CD8-positive, alpha-beta memory T cell (primary cell): ENCODE data around the gene DUSP18. TPM values are rescaled to one million over a fixed set of nuclear protein-coding genes. Genes with fewer than 3 reads are reported as not detected.
"Not testable (repeated sequence)": the region's sequence is repeated elsewhere in the genome, so short reads cannot be mapped to it uniquely, and the experiment has no call there.

Experiments used
- CTCF ChIA-PET: fragments of 350-600 bp; sonication (Branson Sonifier 250); formaldehyde crosslinking; loops from one replicate; lab custom pipeline; 2021; ENCODE audit warnings: antibody characterized with exemption; lab: Charles Lee
- POLR2A ChIA-PET: fragments of 350-600 bp; sonication (Branson Sonifier 250); formaldehyde crosslinking; loops from one replicate; lab custom pipeline; 2021; ENCODE audit warnings: antibody characterized with exemption; lab: Charles Lee
- DNase-seq, 5 donors: peaks; one replicate each; pipeline versions ENCODE4 v3.0.0 to v3.0.0-alpha.2; 2020 to 2022; ENCODE audit warnings: mixed read lengths in 1 of 5
- H3K27ac ChIP-seq: one replicate; pipeline ENCODE4 v1.7.0; 2013; ENCODE audit warnings: low read depth, mild to moderate bottlenecking, low read length, moderate library complexity
- H3K27me3 ChIP-seq: 2 replicates; pipeline ENCODE4 v1.7.0; 2013; ENCODE audit warnings: low read length, mild to moderate bottlenecking; ENCODE audit not compliant: insufficient read depth, poor library complexity, severe bottlenecking
- H3K36me3 ChIP-seq: 2 replicates; pipeline ENCODE4 v1.7.0; 2013; ENCODE audit warnings: mild to moderate bottlenecking, low read length, moderate library complexity; ENCODE audit not compliant: insufficient read depth
- H3K4me1 ChIP-seq: 2 replicates; pipeline ENCODE4 v1.7.0; 2013; ENCODE audit warnings: mild to moderate bottlenecking, low read length, moderate library complexity; ENCODE audit not compliant: insufficient read depth
- H3K4me3 ChIP-seq: 2 replicates; pipeline ENCODE4 v1.7.0; 2013; ENCODE audit warnings: mild to moderate bottlenecking, low read length
- H3K9me3 ChIP-seq: 2 replicates; pipeline ENCODE4 v1.7.0; 2013; ENCODE audit warnings: mild to moderate bottlenecking, low read length
- H3K27ac Mint-ChIP-seq, 8 donors: one replicate each; pipeline ENCODE4 v1.8.0; 2020 to 2021; ENCODE audit warnings: mixed read lengths in 8 of 8, mild to moderate bottlenecking in 6 of 8, inconsistent platforms in 3 of 8, moderate library complexity in 3 of 8
- H3K27me3 Mint-ChIP-seq, 2 donors: one replicate each; pipeline ENCODE4 v1.8.0; 2020 to 2021; ENCODE audit warnings: mixed read lengths in 2 of 2, mild to moderate bottlenecking in 1 of 2, moderate library complexity in 1 of 2
- H3K36me3 Mint-ChIP-seq, 3 donors: one replicate each; pipeline ENCODE4 v1.8.0; 2020 to 2021; ENCODE audit warnings: mixed read lengths in 3 of 3, inconsistent platforms in 1 of 3, mild to moderate bottlenecking in 1 of 3
- H3K4me1 Mint-ChIP-seq, 3 donors: one replicate each; pipeline ENCODE4 v1.8.0; 2020 to 2021; ENCODE audit warnings: mixed read lengths in 3 of 3, inconsistent platforms in 1 of 3, mild to moderate bottlenecking in 1 of 3
- H3K4me3 Mint-ChIP-seq, 7 donors: one replicate each; pipeline ENCODE4 v1.8.0; 2020 to 2021; ENCODE audit warnings: mixed read lengths in 7 of 7, mild to moderate bottlenecking in 6 of 7, moderate library complexity in 4 of 7, inconsistent platforms in 2 of 7
- H3K9me3 Mint-ChIP-seq, 5 donors: one replicate each; pipeline ENCODE4 v1.8.0; 2020 to 2022; ENCODE audit warnings: mixed read lengths in 5 of 5, mild to moderate bottlenecking in 3 of 5, moderate library complexity in 2 of 5, inconsistent platforms in 1 of 5
- polyA plus RNA-seq: library from polyadenylated mRNA; unstranded; fragments of 300-500 nt; fragmentation: Illumina TruSeq; gene quantifications from one replicate; pipeline ENCODE4 v1.2.3, GENCODE V29; 2021
- total RNA-seq, 2 experiments: library from RNA; stranded (reverse); gene quantifications; one replicate each; pipeline ENCODE4 v1.2.3, GENCODE V29; 2021

The DUSP18 gene
- total and polyA plus RNA-seq, 3 experiments from 2014 or later, result 11.4 to 12.5 (median 12.3) TPM

DNA sequence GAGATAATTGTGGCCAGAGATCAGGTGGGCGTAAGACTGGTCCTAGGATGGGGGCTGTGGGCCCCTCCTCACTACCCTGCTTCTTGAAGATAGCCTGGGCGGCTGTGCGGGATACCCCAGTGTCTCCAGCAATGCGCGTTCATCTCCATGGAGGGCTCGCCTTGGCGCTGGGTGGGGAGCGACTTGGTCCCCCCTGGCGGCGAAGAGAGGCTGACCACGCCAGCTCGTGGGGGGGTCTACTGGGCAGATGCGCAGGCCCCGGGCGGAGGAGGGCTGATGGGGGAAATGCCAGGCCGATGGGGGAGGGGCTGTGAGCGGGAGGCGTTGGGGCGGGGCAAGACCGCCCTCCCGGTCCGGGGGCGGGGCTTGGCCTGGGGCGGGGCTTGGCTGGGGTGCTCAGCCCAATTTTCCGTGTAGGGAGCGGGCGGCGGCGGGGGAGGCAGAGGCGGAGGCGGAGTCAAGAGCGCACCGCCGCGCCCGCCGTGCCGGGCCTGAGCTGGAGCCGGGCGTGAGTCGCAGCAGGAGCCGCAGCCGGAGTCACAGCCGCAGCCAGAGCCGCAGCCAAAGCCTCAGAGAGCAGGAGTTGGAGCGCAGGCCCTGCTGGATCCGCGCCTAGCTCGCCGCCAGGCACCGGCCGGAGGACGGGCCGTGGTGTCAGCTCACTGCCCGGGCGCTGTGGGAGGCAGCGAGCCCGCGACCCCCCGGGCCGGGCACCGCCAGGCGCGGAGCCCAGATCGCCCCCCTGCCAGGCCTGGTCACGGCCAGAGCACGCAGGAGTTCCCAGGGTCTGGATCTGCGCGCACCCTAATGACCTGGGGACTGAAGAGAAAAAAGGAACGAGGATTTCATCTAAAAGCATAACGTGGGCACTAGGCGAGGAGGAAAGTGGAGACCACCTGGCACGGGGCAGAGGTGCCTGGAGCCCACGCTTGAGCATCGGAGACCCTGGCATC, 32.1 kb downstream of the DUSP18 start, which contains the start of gene SLC35E4:
Gene SLC35E4, plus strand, starts transcription at position 509 of the 953 bp plus-strand sequence. CDS start 670 bp downstream, outside the sequence.
- Histone ChIP-seq H3K4me3 (peak within 1 kb of the TSS; percentile 72), H3K27me3 (no peaks in the 10 kb centered on the region), H3K9me3 (no peaks in the 10 kb centered on the region), H3K36me3 (no peaks in the 10 kb centered on the region), H3K27ac (peak within 1 kb of the TSS; percentile 69), H3K4me1 (peaks cover 35% of the 10 kb centered on the region)
- peak within 1 kb of the TSS; percentile 92 to 98 (median 94) for H3K27ac Mint-ChIP-seq
- CTCF ChIA-PET, result interaction anchor here (0.6 to 4.5 kb wide), 30 partner anchors 9 to 1101 kb away, joined by 3 to 48 read pairs (median 5); partner anchors contain the start of genes DUSP18, MORC2, PES1 and RNF185
- H3K27me3 Mint-ChIP-seq, result no peaks in the 10 kb centered on the region
- peak; percentile 91 to 95 (median 94) for DNase-seq
- peaks cover 0 to 5% (median 0%) of the 10 kb centered on the region in 3 donors for H3K36me3 Mint-ChIP-seq
- no peaks in the 10 kb centered on the region for H3K9me3 Mint-ChIP-seq
- H3K4me3 Mint-ChIP-seq, result peak within 1 kb of the TSS; percentile 85 to 96 (median 87)
- POLR2A ChIA-PET, result interaction anchor here (0.5 to 2.5 kb wide), 11 partner anchors 32 to 450 kb away, joined by 3 to 11 read pairs (median 4); partner anchors contain the start of genes DUSP18, MORC2, PES1 and SMTN
- H3K4me1 Mint-ChIP-seq, result peaks cover 18 to 30% (median 21%) of the 10 kb centered on the region in 3 donors

DNA sequence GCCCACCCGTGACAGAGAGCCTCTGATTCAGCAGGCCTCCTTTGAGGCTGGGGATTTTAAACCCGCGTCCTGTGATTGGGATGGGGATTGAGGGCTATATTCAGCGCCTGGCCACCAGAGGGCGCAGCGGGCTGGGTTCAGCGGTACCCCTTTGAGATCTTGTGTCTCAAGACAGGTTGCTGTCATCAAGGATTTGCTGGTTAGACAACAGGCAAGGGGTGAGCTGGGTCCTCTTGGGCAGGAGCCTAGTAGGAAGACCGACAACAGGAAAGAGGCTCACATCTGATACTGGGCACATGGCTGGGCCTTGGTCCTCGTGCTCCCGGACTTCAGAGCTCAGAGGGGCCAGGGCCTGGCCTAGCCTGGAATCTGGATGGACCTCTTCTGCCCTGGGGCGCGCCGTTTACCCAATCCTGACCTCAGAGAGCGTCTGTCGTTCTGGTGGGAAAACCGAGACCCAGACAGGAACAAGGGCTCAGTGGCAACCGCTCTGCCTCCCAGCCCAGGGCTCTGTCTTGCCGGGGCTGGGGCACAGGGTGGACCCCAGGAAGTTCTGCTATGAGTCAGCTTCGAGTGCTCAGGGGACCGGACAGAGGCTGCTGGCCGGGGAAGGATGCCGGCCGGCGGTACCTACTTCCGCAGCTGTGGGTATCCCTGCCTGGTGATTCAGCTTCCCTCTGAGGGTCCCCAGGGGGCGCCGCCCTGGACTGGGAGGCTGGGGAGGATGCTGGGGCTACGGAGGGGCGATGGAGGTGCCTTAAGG, 33.0 kb downstream of the DUSP18 start:
- Mint-ChIP-seq H3K4me1 (peaks cover 18 to 30% (median 21%) of the 10 kb centered on the region in 3 donors), H3K4me3 (peak overlapping the region; percentile 79 to 96 (median 84))

DNA sequence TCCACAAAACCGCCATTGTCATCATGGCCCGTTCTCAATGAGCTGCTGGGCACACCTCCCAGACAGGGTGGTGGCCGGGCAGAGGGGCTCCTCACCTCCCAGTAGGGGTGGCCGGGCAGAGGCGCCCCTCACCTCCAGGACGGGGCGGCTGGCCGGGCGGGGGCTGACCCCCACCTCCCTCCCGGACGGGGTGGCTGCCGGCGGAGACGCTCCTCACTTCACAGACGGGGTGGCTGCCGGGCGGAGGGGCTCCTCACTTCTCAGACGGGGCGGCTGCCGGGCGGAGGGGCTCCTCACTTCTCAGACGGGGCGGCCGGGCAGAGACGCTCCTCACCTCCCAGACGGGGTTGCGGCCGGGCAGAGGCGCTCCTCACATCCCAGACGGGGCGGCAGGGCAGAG, 36.2 kb downstream of the DUSP18 start:
- H3K9me3 Mint-ChIP-seq, H3K4me3 ChIP-seq, POLR2A ChIA-PET, H3K4me3 Mint-ChIP-seq, CTCF ChIA-PET, H3K9me3 ChIP-seq, H3K27me3 Mint-ChIP-seq, H3K36me3 Mint-ChIP-seq, H3K27ac Mint-ChIP-seq, H3K27me3 ChIP-seq, DNase-seq, H3K36me3 ChIP-seq, H3K27ac ChIP-seq: not testable (repeated sequence)
- H3K4me1 Mint-ChIP-seq, result peaks cover 12 to 19% (median 16%) of the 10 kb centered on the region in 3 donors
- peaks cover 20% of the 10 kb centered on the region for H3K4me1 ChIP-seq

More for the DNA sequence above, 33.0 kb downstream of the DUSP18 start:
- H3K36me3 ChIP-seq, result no peaks in the 10 kb centered on the region
- peak overlapping the region; percentile 72 for H3K4me3 ChIP-seq
- ChIA-PET POLR2A (interaction anchor here (0.5 to 2.5 kb wide), 9 partner anchors 32 to 450 kb away, joined by 3 to 9 read pairs (median 4); partner anchors contain the start of genes MORC2, PES1, SMTN and TUG1), CTCF (interaction anchor here (0.6 to 4.5 kb wide), 42 partner anchors 8 to 1778 kb away, joined by 3 to 48 read pairs (median 4); partner anchors contain the start of genes DUSP18, MORC2, PES1 and RNF185)
- H3K27ac Mint-ChIP-seq, result peak overlapping the region; percentile 90 to 98 (median 94)
- peak; percentile 81 to 90 (median 85) for DNase-seq
- peak overlapping the region; percentile 69 for H3K27ac ChIP-seq
- H3K27me3 ChIP-seq, result no peaks in the 10 kb centered on the region
- H3K4me1 ChIP-seq, result peaks cover 35% of the 10 kb centered on the region
- H3K36me3 Mint-ChIP-seq, result peaks cover 0 to 5% (median 0%) of the 10 kb centered on the region in 3 donors
- no peaks in the 10 kb centered on the region for H3K27me3 Mint-ChIP-seq
- no peaks in the 10 kb centered on the region for H3K9me3 ChIP-seq
- no peaks in the 10 kb centered on the region for H3K9me3 Mint-ChIP-seq

DNA sequence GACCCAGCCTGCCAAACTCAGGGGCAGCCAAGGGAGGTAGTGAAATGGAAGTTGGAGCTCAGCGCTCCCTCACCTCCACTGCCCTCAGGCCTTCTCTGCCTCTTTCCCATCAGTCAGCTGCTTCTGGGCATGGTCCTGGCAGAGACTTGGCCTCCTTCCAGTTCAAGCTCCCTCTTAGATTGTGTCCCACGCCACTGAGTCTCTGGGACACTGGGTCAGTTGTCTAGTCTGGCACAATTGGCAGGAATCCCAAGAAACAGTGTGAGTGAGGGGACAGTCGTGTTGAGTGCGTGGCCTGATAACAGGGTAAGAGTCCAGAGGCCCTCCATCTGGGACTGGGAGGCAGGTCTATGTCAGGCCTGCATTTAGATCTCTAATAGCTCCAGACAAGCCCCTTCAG, 39.2 kb downstream of the DUSP18 start:
- Histone ChIP-seq H3K4me3 (no peak overlapping the region), H3K27ac (no peak overlapping the region), H3K9me3 (no peaks in the 10 kb centered on the region), H3K36me3 (no peaks in the 10 kb centered on the region), H3K27me3 (no peaks in the 10 kb centered on the region), H3K4me1 (no peaks in the 10 kb centered on the region)
- Mint-ChIP-seq H3K27me3 (peaks cover 0 to 4% of the 10 kb centered on the region in 2 donors), H3K4me3 (no peak overlapping the region), H3K9me3 (no peaks in the 10 kb centered on the region), H3K36me3 (no peaks in the 10 kb centered on the region), H3K27ac (no peak overlapping the region), H3K4me1 (no peaks in the 10 kb centered on the region)
- no peak for DNase-seq
- ChIA-PET POLR2A (no interaction called here), CTCF (no interaction called here)

DNA sequence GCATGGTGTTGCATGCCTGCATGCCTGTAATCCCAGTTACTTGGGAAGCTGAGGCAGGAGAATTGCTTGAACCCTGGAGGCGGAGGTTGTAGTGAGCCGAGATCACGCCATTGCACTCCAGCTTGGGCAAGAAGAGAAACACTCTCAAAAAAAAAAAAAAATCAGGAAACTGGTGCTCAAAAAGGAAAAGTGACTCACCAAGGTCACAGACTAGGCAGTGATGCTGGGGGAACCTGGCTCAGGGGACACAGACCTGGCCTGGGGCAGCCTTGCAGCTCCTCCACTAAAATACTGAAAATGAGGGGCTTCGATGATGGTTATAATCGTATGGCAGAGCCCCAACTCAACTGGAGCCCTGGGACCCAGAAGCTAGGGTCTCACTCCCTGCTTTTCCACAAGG, 40.2 kb downstream of the DUSP18 start:
- peaks cover 0 to 4% of the 10 kb centered on the region in 2 donors for H3K27me3 Mint-ChIP-seq
- no peaks in the 10 kb centered on the region for H3K36me3 ChIP-seq
- no peaks in the 10 kb centered on the region for H3K9me3 Mint-ChIP-seq
- no peaks in the 10 kb centered on the region for H3K9me3 ChIP-seq
- no peak overlapping the region for H3K4me3 Mint-ChIP-seq
- CTCF ChIA-PET, result no interaction called here
- no peak overlapping the region for H3K27ac ChIP-seq
- DNase-seq, result no peak
- no peaks in the 10 kb centered on the region for H3K4me1 Mint-ChIP-seq
- POLR2A ChIA-PET, result no interaction called here
- H3K4me3 ChIP-seq, result no peak overlapping the region
- H3K27ac Mint-ChIP-seq, result no peak overlapping the region
- H3K4me1 ChIP-seq, result no peaks in the 10 kb centered on the region
- no peaks in the 10 kb centered on the region for H3K36me3 Mint-ChIP-seq
- no peaks in the 10 kb centered on the region for H3K27me3 ChIP-seq

DNA sequence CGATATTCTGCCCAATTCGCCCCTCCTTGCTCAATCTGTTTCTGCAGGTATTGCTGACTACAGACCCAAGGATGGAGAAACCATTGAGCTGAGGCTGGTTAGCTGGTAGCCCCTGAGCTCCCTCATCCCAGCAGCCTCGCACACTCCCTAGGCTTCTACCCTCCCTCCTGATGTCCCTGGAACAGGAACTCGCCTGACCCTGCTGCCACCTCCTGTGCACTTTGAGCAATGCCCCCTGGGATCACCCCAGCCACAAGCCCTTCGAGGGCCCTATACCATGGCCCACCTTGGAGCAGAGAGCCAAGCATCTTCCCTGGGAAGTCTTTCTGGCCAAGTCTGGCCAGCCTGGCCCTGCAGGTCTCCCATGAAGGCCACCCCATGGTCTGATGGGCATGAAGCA, 41.3 kb downstream of the DUSP18 start:
- POLR2A ChIA-PET, result no interaction called here

DNA sequence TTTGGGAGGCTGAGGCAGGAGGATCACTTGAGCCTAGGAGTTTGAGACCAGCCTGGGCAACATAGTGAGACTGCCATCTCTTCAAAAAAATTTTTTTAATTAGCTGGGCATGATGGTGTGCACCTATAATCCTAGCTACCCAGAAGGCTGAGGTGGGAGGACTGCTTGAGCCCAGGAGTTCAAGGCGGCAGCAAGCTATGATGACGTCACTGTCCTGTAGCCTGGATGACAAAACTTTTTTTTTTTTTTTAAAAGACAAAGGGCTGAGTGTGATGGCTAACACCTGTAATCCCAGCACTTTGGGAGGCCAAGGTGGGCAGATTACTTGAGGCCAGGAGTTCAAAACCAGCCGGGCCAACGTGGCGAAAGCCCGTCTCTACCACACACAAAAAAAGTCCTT, 47.8 kb downstream of the DUSP18 start:
- H3K4me1 ChIP-seq, H3K27me3 ChIP-seq, DNase-seq, H3K4me3 Mint-ChIP-seq, H3K36me3 Mint-ChIP-seq, H3K4me1 Mint-ChIP-seq, H3K36me3 ChIP-seq, H3K9me3 ChIP-seq, H3K4me3 ChIP-seq, H3K27me3 Mint-ChIP-seq, H3K9me3 Mint-ChIP-seq, H3K27ac Mint-ChIP-seq, H3K27ac ChIP-seq, POLR2A ChIA-PET: not testable (repeated sequence)
- CTCF ChIA-PET, result interaction anchor here (0.8 to 1.4 kb wide), 2 partner anchors 10 to 15 kb away, joined by 3 to 5 read pairs; partner anchors contain the start of gene SLC35E4

More for the DNA sequence above, 41.3 kb downstream of the DUSP18 start:
- no peaks in the 10 kb centered on the region for H3K4me1 ChIP-seq
- H3K36me3 ChIP-seq, result no peaks in the 10 kb centered on the region
- no peak overlapping the region for H3K4me3 Mint-ChIP-seq
- no peak overlapping the region for H3K27ac Mint-ChIP-seq
- CTCF ChIA-PET, result interaction anchor here (0.7 to 1.2 kb wide), 2 partner anchors 8 to 129 kb away, joined by 3 to 4 read pairs; no protein-coding TSS in a partner anchor
- DNase-seq, result peak in 1 of 5 donors; percentile 37
- H3K27ac ChIP-seq, result no peak overlapping the region
- no peaks in the 10 kb centered on the region for H3K36me3 Mint-ChIP-seq
- no peaks in the 10 kb centered on the region for H3K27me3 ChIP-seq
- H3K9me3 ChIP-seq, result no peaks in the 10 kb centered on the region
- peaks cover 0 to 4% of the 10 kb centered on the region in 2 donors for H3K27me3 Mint-ChIP-seq
- no peak overlapping the region for H3K4me3 ChIP-seq
- no peaks in the 10 kb centered on the region for H3K9me3 Mint-ChIP-seq
- no peaks in the 10 kb centered on the region for H3K4me1 Mint-ChIP-seq
